Uterus (tissue), 4 donors: Measurements from ENCODE around the gene WDFY4. TPM values are rescaled to one million over a fixed set of nuclear protein-coding genes. Genes with fewer than 3 reads are reported as not detected.

ENCODE experiments used
- DNase-seq, 2 donors: peaks; one replicate each; pipeline ENCODE4 v3.0.0-alpha.2; 2019 to 2020
- H3K27ac ChIP-seq, 2 donors: fragments of 200-600 bp; sonication (generic); 1 replicate in 1 of 2; 2 replicates in 1 of 2; pipeline ENCODE4 v1.5.1; 2016 to 2018
- H3K27me3 ChIP-seq, 2 donors: fragments of 200-600 bp; sonication (generic); one replicate each; pipeline ENCODE4 v1.5.1; 2018 to 2019; ENCODE audit warnings: control low read depth in 1 of 2
- H3K36me3 ChIP-seq, 2 donors: fragments of 200-600 bp; sonication (generic); one replicate each; pipeline ENCODE4 v1.5.1; 2019; ENCODE audit warnings: control low read depth in 1 of 2
- H3K4me1 ChIP-seq, 2 donors: fragments of 200-600 bp; sonication (generic); one replicate each; pipeline ENCODE4 v1.5.1; 2018 to 2019; ENCODE audit warnings: control low read depth in 1 of 2
- H3K4me3 ChIP-seq, 2 donors: fragments of 200-600 bp; sonication (generic); 1 replicate in 1 of 2; 2 replicates in 1 of 2; pipeline ENCODE4 v1.5.1; 2018 to 2019; ENCODE audit warnings: mild to moderate bottlenecking in 1 of 2
- H3K9me3 ChIP-seq, 2 donors: fragments of 200-600 bp; sonication (generic); one replicate each; pipeline ENCODE4 v1.5.1; 2019; ENCODE audit warnings: control low read depth in 1 of 2
- CTCF ChIP-seq, 4 experiments: fragments of 200-600 bp in 2 of 4; fragments of 450-650 bp in 2 of 4; sonication (generic) in 2 of 4; IDR thresholded peaks; one replicate each; pipeline ENCODE4 v1.5.1; 2016 to 2019; ENCODE audit warnings: antibody characterized with exemption in 4 of 4, mild to moderate bottlenecking in 2 of 4, moderate library complexity in 1 of 4
- POLR2A ChIP-seq, 2 donors: fragments of 450-650 bp; IDR thresholded peaks; one replicate each; pipeline ENCODE4 v1.6.1; 2016; ENCODE audit warnings: antibody characterized with exemption in 2 of 2, mild to moderate bottlenecking in 1 of 2, moderate library complexity in 1 of 2
- intact Hi-C: fragments of 100-400 bp; cut with DNase I; formaldehyde crosslinking; loops from one replicate; pipeline ENCODE4 v1.15.1; 2023; ENCODE audit warnings: low total_unique reads
- total RNA-seq, 4 donors: library from RNA; depleted of rRNA in 3 of 4; stranded (reverse); fragments of >200 nt in 3 of 4; gene quantifications; one replicate each; pipeline versions ENCODE4 v1.1.0 to v1.2.4, GENCODE V29; 2014 to 2023
- donor health status: DM: yes; HTN: yes; CAD: no.

WDFY4 gene
- total RNA-seq, 4 donors from 2014 or later: 0.26 to 5.2 (median 1.2) TPM

- no peaks in the 10 kb centered on the region for H3K36me3 ChIP-seq
- no peaks in the 10 kb centered on the region for H3K9me3 ChIP-seq
- TF ChIP-seq CTCF (IDR thresholded peaks at IDR 0.05) (no peak), POLR2A (IDR thresholded peaks at IDR 0.05) (no peak)
- intact Hi-C loops: no loop called here
- no peak for DNase-seq
- H3K27me3 ChIP-seq: no peaks in the 10 kb centered on the region
- no peak overlapping the region for H3K27ac ChIP-seq
- H3K4me1 ChIP-seq: no peaks in the 10 kb centered on the region
- H3K4me3 ChIP-seq: no peak overlapping the region
Measured at GRCh38 chr10:48697091-48697490, 12.4 kb downstream of the WDFY4 start.

- Histone ChIP-seq H3K27me3 (no peaks in the 10 kb centered on the region), H3K27ac (no peak overlapping the region), H3K4me1 (no peaks in the 10 kb centered on the region), H3K36me3 (no peaks in the 10 kb centered on the region), H3K9me3 (no peaks in the 10 kb centered on the region), H3K4me3 (no peak overlapping the region)
- no peak for DNase-seq
- TF ChIP-seq POLR2A (IDR thresholded peaks at IDR 0.05): no peak
- TF ChIP-seq CTCF (IDR thresholded peaks at IDR 0.05): no peak
- intact Hi-C loops: no loop called here
Measured at GRCh38 chr10:48697821-48698764, 13.4 kb downstream of the WDFY4 start.

- TF ChIP-seq POLR2A (IDR thresholded peaks at IDR 0.05) (no peak), CTCF (IDR thresholded peaks at IDR 0.05) (no peak)
- no peaks in the 10 kb centered on the region for H3K36me3 ChIP-seq
- intact Hi-C loops: no loop called here
Measured at GRCh38 chr10:48699011-48699627, 14.4 kb downstream of the WDFY4 start.

GRCh38 chr10:48700071-48700470 is 15.4 kb downstream of the WDFY4 start:
- Histone ChIP-seq H3K4me1 (no peaks in the 10 kb centered on the region), H3K4me3 (no peak overlapping the region), H3K27me3 (no peaks in the 10 kb centered on the region), H3K27ac (no peak overlapping the region), H3K9me3 (no peaks in the 10 kb centered on the region), H3K36me3 (no peaks in the 10 kb centered on the region)
- no peak for TF ChIP-seq CTCF (IDR thresholded peaks at IDR 0.05)
- intact Hi-C loops: no loop called here
- DNase-seq: no peak

More at GRCh38 chr10:48699011-48699627, 14.4 kb downstream of the WDFY4 start:
- no peak overlapping the region for H3K27ac ChIP-seq
- no peak overlapping the region for H3K4me3 ChIP-seq
- no peak for DNase-seq
- no peaks in the 10 kb centered on the region for H3K4me1 ChIP-seq
- H3K27me3 ChIP-seq: no peaks in the 10 kb centered on the region
- H3K9me3 ChIP-seq: no peaks in the 10 kb centered on the region

- H3K4me3 ChIP-seq: no peak overlapping the region
- no peaks in the 10 kb centered on the region for H3K4me1 ChIP-seq
- H3K27me3 ChIP-seq: no peaks in the 10 kb centered on the region
- H3K27ac ChIP-seq: no peak overlapping the region
- intact Hi-C loops: no loop called here
- no peaks in the 10 kb centered on the region for H3K36me3 ChIP-seq
- DNase-seq: no peak
- no peak for TF ChIP-seq CTCF (IDR thresholded peaks at IDR 0.05)
- no peak for TF ChIP-seq POLR2A (IDR thresholded peaks at IDR 0.05)
- no peaks in the 10 kb centered on the region for H3K9me3 ChIP-seq
Measured at GRCh38 chr10:48700493-48700892, 15.8 kb downstream of the WDFY4 start.
